Dedifferentiated amniotic fluid mesenchymal stem cell (primary cell): ENCODE results near the gene DDX10.

ENCODE experiments used
- DNase-seq: peaks from one replicate; pipeline ENCODE4 v3.0.0-alpha.2; 2016; ENCODE audit errors: extremely low spot score

The DDX10 gene

DNA sequence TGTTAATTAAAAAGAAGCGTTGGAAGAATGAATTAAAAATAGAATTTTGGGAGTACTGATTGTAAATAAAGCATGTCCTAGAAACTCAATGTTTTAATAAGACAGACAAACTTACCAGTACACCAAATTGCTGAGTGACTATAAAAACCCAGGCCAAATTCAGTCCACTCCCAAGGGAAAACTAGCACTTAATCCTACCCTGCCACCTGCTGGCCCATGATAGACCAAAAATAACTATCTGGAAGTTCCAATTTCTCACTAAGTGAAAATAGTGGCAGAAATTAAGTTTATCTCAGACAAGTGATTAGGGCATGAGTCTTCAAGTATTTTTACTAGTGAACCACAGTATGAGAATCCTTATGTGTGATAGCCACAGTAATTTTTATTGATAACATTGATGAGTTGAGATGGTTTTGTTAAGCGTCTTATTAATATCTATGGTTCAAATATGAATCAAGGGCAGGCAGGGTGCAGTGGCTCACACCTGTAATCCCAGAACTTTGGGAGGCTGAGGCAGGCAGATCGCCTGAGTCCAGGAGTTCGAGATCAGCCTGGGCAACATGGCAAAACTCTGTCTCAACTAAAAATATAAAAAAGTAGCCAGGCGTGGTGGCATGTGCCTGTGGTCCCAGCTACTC, 9.8 kb upstream of the DDX10 start:
- no peak for DNase-seq

DNA sequence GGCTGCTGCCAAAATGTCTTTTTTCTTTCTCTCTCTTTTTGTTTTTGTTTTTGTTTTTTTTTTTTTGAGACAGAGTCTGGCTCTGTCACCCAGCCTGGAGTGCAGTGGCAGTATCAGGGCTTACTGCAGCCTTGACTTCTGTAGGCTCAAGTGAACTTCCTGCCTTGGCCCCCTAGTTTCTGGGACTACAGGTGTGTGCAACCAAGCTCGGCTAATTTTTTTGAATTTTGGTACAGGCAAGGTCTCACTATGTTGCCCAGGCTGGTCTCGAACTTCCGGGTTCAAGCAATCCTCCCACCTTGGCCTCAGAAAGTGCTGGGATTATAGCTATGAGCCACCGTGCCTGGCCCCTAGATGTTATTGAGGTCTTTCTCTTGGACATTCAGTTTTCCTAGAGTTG, 2.2 kb upstream of the DDX10 start:
- no peak for DNase-seq

DNA sequence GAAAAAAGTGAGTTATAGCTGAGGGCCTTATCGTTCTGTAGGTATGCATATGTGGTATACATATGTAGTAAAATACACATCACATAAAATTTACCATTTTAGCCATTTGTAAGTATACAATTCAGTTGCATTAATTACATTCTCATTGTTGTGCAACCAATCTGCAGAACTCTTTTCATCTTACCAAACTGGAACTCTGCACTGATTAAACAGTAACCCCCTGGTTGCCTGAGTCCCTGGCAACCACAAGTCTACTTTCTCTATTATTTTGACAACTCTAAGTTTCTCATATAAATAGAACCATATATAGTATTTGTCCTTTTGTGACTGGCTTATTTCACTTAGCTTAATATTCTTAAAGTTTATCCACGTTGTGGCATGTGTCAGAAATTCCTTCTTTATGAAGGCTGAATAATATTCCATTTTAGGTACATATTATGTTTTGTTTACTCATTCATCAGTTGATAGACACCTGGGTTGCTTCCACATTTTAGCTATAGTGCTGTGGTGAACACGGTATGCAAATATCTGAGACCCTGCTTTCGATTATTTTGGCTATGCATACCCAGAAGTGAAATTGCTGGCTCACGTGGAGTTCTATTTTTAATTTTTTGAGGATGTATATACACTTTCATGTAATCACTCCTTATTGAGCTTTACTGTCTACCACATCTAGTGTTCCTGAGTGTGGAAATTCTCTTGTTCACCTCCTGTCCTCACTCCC, 1.6 kb upstream of the DDX10 start:
- DNase-seq, result no peak

DNA sequence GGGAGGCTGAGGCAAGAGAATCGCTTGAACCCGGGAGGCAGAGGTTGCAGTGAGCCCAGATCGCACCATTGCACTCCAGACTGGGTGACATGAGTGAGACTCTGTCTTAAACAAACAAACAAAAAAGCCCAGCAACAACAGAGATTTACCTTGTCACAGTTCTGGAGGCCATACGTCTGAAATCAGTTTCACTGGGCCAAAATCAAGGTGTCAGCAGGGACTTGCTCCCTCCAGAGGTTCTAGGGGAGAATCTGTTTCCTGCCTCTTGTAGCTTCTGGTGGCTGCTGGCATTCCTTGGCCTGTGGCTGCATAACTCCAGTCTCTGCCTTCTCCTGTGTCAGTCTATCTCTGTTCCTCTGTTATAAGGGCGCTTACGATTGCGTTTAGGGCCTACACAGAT, 1.5 kb downstream of the DDX10 start:
- DNase-seq, result no peak

DNA sequence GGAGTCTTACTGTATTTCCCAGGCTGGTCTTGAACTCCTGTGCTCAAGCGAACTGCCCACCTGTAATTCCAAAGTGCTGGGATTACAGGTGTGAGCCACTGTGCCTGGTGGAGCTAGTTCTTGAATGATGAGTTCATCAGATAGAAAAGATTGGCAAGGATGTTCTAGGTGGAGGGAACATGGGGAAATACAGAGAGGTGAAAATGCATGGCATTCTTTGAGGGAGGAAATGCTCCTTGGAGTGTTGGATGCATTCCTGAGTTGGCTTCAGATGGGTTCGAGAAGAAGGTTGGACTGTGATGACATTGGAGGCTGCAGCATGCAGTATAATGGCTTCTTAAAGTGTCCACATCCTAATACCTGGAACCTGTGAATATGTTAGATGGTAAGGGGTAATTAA, 4.4 kb downstream of the DDX10 start:
- no peak for DNase-seq

DNA sequence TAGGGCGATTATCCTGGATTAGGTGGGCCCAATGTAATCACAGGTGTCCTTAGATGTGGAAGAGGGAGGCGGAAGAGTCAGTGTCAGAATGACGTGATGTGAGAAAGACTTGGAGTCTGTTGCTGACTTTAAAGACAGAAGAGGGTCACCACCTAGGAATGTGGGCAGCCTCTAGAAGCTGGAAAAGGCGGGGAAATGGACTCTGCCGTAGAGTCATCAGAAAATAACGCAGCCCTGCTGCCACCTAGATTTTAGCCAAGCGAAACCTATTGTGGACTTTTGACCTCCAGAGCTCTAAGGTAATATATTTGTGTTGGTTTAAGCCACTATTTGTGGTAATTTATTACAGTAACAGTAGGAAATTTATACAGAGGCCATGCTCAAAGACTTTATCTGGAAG, 4.8 kb downstream of the DDX10 start:
- DNase-seq, result no peak

DNA sequence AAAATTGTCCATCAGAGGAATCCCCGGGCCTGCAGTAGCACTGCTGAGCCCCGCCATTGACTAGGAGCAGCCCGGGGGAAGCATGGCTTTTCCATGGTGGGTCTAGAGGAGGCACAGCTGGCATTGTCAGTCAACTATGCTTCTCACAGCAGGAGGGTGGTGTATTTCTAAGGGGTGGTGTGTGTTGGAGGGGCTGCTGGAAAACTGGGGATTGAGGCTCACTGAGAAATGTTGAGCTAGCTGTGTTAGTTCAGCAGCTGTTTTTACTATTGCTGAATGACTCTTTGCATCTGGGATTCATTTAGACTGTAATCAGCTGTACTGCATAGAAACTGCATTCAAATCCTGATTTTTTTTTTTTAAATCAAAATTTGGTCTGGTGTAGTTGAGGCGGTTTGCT, 5.6 kb downstream of the DDX10 start:
- no peak for DNase-seq

DNA sequence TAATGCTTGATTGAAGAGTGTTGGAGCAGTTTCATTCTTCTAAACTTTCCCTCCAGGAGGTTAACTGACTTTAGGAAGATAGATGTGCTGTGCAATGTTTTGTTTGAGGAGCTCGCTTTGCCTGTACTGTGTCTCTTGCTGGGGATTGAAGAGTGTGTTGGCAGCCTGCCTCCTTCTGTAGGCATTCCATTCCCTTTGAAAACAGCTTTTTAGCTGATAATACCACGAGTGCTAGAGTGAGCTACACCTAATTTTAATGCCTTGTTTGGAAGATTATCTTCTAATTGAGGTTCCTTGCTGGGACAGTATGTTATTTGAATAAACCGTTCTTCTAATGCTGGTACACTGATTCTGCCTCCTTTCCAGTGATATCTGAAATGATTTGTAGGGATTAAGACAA, 7.2 kb downstream of the DDX10 start:
- DNase-seq, result no peak

DNA sequence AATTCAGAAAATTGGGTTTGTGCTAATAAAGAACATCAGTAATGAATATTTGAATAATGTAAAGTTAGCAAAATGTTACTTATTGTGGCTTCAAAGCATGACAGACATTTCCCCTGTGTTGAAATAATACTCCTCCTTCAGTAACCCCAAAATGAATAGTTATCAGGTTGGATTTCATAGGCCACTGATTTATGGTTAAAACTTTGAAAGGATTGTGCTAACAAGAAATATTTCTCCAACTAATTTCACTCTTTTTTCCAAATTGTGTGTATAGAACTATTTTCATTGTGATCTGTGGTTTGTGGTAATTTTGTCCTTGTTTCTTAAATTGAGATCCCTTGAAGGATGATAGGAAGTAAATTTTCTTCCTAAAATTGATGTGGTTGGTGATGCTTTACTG, 7.9 kb downstream of the DDX10 start:
- no peak for DNase-seq

DNA sequence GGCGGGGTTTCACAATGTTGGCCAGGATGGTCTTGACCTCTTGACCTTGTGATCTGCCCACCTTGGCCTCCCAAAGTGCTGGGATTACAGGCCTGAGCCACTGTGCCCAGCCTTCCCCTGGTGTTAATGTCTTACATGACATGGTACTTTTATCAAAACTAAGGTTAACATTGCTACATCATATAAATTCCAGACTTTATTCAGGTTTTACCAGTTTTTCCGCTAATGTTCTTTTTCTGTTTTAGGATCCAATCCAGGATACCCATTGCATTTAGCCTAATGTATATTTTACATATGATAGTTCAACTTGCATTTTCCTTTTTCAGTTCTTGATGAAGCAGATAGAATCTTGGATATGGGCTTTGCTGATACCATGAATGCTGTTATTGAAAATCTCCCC, 14.2 kb downstream of the DDX10 start:
- no peak for DNase-seq

DNA sequence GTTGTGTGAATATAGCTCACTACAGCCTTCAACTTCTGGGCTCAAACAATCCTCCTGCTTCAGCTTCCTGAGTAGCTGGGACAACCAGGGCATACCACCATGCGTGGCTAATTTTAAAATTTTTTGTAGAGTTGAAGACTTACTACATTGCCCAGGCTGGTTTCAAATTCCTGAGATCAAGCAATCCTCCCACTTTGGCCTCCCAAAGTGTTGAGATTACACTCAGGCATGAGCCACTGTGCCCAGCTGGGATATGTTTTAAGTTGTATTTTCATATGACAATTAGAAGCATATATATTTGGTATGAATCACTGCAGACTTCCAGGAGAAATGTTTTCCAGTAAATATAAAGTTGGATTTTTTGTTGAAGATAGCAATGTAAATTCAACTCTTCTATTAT, 15.4 kb downstream of the DDX10 start:
- DNase-seq, result no peak

DNA sequence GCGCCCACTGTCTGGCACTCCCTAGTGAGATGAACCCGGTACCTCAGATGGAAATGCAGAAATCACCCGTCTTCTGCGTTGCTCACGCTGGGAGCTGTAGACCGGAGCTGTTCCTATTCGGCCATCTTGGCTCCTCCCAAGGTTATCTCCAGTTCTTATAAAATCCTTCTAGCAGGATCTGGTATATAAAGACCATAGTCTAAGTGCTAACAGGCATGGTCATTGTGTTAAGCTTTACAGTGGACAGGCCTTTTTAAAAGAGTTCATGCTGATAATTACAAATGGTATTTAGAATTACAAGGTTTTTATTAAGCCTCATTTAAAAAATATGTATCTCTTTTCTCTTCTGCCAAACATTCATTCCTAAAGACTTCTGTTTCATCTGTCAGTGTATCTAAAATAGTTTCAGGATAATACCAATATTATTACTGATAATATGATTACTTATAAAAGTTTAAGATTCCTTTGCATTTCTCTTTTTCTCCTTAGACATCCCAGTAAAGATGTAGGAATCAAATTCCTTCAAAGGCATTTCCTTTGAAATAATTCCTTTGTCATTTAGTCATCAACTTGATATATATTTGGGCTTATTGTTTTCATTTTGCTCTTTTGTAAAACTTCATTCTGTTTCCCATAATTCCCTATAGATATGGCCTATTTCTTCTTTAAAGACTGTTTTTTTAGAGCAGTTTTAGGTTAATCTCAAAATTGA, 20.7 kb downstream of the DDX10 start:
- DNase-seq, result no peak

DNA sequence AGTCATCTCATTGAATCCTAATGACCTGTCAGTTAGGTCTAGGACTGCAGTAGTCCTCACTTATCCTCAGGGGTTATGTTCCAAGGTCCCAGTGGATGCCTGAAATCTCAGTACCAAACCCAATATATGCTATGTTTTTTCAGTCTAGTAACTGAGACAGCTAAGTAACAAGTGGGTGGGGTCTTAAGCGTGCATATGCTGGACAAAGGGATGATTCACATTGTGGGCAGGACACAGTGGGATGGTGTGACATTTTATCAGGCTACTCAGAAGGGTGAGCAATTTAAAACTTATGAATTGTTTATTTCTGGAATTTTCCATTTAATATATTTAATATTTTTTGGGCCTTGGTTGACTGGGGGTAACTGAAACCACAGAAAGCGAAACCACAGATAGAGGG, 29.0 kb downstream of the DDX10 start:
- no peak for DNase-seq

DNA sequence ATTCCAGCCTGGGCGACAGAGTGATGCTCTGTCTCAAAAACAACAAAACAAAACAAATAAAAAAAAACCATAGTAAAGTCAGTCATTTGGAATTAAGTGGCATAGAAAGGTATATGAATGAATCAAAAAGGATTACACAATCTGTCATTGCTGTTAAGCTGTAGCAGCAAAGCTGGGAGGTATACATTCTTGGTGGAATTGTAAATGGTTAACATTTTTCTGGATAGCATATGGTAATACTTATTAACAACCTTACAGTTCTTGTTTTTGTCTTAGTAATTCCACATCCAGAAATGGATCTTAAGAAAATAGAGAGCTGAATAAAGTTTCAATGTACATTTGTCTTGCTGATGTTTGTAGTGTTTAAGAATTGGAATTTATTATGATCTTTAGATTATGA, 30.0 kb downstream of the DDX10 start:
- DNase-seq, result no peak

DNA sequence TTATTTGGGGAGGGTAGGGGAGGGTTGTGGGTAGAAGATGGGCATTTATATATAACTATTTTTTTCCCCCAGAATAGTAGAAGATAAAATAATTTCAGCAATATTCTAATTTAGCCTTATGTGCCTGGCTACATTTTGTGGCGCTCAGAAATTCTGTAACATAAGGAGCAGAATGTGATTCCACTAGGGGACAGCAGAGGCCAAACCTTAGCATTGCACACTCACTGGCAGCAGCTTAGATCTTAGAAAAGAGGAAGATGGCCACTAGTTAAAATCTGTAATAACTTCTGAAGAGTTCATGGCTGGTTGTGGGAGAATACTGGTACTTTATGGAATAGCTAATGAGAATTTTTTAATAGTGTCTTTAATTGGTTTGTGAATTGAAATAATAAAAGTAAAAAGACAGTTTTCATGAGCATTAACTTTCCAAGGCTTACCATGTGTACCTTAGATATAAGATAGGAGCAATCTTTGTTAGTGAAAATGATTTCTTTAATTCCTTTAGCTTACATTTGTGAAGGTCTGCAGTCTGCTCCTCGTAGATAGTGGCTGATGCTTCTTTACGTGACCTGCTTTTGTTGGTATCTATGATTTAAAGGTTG, 33.1 kb downstream of the DDX10 start:
- DNase-seq, result peak; percentile 79

DNA sequence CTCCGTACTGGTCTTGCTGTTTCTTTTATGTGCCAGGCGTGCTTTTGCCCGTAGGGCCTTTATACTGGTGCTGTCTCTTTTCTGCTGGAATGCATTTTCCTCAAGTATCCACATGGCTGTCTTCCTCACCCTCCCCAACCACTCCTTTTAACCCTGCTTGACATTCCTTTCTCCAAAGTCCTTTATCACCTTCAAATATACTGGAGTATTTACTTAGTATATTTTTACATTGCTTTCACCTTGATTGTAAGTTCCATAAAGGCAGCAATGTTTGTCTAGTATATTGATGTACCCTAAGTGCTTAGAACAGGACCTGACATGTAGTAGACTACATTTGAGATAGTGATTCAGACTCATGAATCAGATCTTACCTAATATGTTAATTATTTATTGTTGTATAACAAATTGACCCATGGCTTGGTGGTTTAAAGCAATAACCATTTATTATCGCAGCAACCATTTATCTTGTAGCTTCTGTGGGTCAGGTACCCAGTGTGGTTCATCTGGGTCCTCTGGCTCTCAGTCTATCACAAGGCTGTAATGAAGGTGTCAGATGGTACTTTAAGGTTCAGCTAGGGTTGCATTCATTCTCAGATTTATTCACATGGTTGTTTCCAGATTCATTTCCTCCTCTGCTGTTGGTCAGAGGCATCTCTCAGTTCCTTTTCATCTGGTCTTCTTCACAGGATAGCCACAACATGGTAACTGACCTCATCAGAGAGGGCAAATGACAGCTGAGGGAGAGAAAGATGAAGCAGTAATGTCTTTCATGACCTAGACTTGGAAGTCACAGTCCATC, 34.2 kb downstream of the DDX10 start:
- no peak for DNase-seq

DNA sequence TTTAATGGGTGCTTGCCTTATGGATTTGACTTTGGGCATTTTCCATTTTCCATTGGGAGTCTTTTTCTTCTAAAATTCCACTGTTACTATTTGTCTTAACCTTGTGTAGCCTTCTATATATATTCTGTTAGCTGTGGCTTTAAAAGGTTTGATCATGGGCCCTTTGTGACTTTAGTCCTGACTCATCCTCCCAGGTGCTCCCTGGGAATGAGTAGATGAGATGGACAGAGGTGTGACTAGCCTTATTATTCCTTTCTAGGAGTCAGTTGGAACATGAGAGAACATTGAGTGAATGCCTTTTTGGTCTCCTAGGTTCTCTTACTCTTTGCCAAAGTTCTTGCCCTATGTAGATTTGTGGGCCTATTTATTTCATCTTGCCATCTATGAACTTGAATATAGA, 39.0 kb downstream of the DDX10 start:
- no peak for DNase-seq

DNA sequence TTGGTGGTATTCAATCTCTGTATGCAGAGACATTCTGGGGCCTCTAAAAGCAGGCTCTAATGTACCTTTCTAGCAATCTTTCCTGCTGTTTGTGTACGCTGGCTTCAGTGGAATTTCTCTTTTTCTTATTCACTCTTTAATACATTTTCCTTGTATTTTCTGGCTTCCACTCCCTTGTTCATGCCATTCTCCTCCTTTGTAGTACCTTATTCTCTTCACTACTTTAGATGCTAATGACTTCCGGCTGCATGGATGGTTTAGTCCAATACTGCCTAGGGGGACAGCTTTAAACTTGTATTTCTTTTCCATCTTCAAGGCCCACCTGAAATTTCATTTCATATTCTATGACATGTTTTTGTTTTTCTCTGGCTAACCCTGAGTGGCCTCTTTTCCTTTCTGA, 40.2 kb downstream of the DDX10 start:
- no peak for DNase-seq

DNA sequence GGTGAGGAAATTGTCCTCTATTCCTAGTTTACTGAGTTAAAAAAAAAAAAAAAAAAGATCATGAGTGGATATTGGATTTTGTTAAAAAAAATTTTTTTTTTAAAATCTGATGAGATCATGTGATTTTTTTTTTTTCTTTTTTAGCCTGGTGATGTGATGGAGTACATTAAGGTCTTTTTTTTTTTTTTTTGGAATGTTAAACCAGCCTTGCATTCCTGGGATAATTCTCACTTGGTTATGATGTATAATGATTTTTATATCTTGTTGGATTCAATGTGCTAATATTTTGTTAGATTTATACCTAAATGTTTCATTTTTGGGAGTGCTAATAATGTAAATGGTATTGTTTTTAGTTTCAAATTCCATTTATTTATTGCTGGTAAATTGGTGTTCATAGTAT, 43.3 kb downstream of the DDX10 start:
- no peak for DNase-seq

DNA sequence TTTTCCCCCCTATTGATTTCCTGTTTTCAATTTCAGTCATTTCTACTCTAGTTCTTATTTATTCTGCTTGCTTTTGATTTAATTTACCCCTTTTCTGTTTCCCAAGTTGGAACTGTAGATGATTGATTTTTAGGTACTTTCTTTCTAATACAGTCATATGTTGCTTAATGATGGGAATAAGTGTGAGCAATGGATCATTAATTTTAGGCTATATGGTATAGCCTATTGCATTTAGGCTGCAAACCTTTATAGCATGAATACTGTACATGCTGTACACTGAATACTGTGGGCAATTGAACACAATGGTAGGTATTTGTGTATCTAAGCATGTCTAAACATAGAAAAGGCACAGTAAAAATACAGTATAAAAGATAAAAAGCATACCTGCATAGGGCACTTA, 44.9 kb downstream of the DDX10 start:
- no peak for DNase-seq

DNA sequence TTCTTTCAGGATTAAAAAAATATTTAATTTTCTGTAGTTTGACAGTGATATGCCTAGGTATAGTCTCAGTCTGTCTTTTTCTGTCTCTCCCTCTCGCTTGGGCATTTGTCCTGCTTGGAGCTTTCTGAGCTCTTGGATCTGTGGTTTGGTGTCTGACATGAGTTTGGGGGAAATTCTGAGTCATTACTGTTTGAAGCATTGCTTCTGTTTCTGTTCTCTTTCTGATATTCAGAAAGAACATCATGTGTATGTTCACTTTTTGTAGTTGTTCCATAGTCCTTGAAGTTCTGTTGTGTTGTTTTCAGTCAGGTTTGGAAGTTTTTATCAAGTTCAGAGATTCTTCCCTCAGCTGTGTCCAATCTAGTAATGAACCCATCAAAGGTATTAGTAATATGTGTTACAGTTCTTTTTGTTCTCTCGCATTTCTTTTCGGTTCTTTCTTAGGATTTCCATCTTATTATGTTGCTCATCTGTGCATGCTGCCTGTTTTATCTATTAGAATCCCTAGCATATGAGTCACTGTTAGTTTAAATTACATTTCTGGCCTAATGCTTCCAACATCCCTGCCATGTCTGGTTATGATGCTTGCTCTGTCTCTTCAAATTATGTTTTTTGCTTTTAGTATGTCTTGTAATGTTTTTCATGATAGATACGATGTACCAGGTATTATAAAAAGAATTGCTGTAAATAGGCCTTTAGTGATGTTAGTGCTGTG, 48.4 kb downstream of the DDX10 start:
- no peak for DNase-seq
